SK-N-SH treated with all-trans-retinoic acid at 6 μM for 48 hours (cell line): ENCODE data around the gene PHF19.

Experiments used
- ARNTL ChIP-seq: fragments of 450-650 bp; formaldehyde crosslinking; IDR thresholded peaks from 2 replicates; pipeline ENCODE4 v1.5.0; 2020; ENCODE audit warnings: low read depth, mild to moderate bottlenecking, moderate library complexity, borderline replicate concordance
- CREB5 ChIP-seq: fragments of 250-450 bp; sonication (Bioruptor Pico); IDR thresholded peaks from 2 replicates; pipeline ENCODE4 v1.5.1; 2020; ENCODE audit warnings: low read depth, mild to moderate bottlenecking, moderate library complexity
- GLIS3 ChIP-seq: fragments of 250-450 bp; sonication (Bioruptor Pico); IDR thresholded peaks from 2 replicates; pipeline ENCODE4 v1.5.0; 2020; ENCODE audit warnings: mild to moderate bottlenecking, moderate library complexity
- ISL1 ChIP-seq: fragments of 250-450 bp; sonication (Bioruptor Pico); IDR thresholded peaks from 2 replicates; pipeline ENCODE4 v2.1.2; 2022; ENCODE audit warnings: mild to moderate bottlenecking, moderate library complexity
- OSR1 ChIP-seq: fragments of 250-450 bp; sonication (Bioruptor Pico); IDR thresholded peaks from 2 replicates; pipeline ENCODE4 v1.8.0; 2022; ENCODE audit warnings: moderate library complexity, mild to moderate bottlenecking, inconsistent platforms
- PATZ1 ChIP-seq: fragments of 250-450 bp; sonication (Bioruptor Pico); IDR thresholded peaks from 2 replicates; pipeline ENCODE4 v1.8.0; 2020; ENCODE audit warnings: mild to moderate bottlenecking, moderate library complexity, borderline replicate concordance
- POU6F1 ChIP-seq: fragments of 250-450 bp; sonication (Bioruptor Pico); IDR thresholded peaks from 2 replicates; pipeline ENCODE4 v1.8.0; 2021; ENCODE audit warnings: low read depth, mild to moderate bottlenecking, moderate library complexity, borderline replicate concordance
- RARB ChIP-seq: fragments of 250-450 bp; sonication (Bioruptor Pico); IDR thresholded peaks from 2 replicates; pipeline ENCODE4 v1.8.0; 2021; ENCODE audit warnings: mild to moderate bottlenecking, moderate library complexity
- TCF4 ChIP-seq: fragments of 250-450 bp; sonication (Bioruptor Pico); IDR thresholded peaks from 2 replicates; pipeline ENCODE4 v1.8.0; 2021; ENCODE audit warnings: mild to moderate bottlenecking, moderate library complexity, borderline replicate concordance
- TOX ChIP-seq: fragments of 250-450 bp; sonication (Bioruptor Pico); IDR thresholded peaks from 2 replicates; pipeline ENCODE4 v1.8.0; 2021; ENCODE audit warnings: mild to moderate bottlenecking, moderate library complexity, borderline replicate concordance
- ZFP3 ChIP-seq: fragments of 250-450 bp; sonication (Bioruptor Pico); IDR thresholded peaks from 2 replicates; pipeline ENCODE4 v1.5.0; 2020; ENCODE audit warnings: mild to moderate bottlenecking, moderate library complexity
- ZFP30 ChIP-seq: fragments of 450-650 bp; formaldehyde crosslinking; IDR thresholded peaks from 2 replicates; pipeline ENCODE4 v1.5.0; 2022; ENCODE audit warnings: mild to moderate bottlenecking, moderate library complexity
- TF ChIP-seq, protein P1 (sequence below): fragments of 250-450 bp; sonication (Bioruptor Pico); IDR thresholded peaks from 2 replicates; pipeline ENCODE4 v1.5.1; 2021; ENCODE audit warnings: mild to moderate bottlenecking, moderate library complexity

DNA sequence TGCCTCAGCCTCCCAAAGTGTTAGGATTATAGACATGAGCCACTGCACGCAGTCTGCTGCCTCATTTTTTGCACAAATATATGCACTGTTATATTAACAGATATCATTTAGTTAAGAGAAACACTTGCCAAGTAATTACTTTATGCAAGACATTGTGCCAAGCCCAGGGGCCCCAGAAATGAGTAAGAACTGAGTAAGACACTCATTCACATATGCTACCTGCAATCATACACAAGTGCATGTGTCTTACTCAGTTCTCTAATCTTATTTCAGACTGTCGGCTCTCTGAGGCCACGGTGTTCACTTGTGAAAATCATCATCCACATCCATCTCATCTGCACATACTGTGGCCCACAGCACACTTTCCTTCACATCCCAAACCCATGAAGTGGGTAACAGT lies 33.7 kb upstream of the PHF19 start:
- no peak for TF ChIP-seq RARB (CRISPR knock-in tag)
- TF ChIP-seq OSR1 (CRISPR knock-in tag) = no peak
- TF ChIP-seq ZFP3 (CRISPR knock-in tag) = no peak
- no peak for TF ChIP-seq GLIS3
- TF ChIP-seq ZFP30 (CRISPR knock-in tag) = no peak
- TF ChIP-seq TCF4 (CRISPR knock-in tag) = no peak
- no peak for TF ChIP-seq CREB5 (CRISPR knock-in tag)
- TF ChIP-seq POU6F1 (CRISPR knock-in tag) = no peak
- TF ChIP-seq ARNTL = no peak
- TF ChIP-seq ISL1 (CRISPR knock-in tag) = no peak
- TF ChIP-seq, protein P1, sequence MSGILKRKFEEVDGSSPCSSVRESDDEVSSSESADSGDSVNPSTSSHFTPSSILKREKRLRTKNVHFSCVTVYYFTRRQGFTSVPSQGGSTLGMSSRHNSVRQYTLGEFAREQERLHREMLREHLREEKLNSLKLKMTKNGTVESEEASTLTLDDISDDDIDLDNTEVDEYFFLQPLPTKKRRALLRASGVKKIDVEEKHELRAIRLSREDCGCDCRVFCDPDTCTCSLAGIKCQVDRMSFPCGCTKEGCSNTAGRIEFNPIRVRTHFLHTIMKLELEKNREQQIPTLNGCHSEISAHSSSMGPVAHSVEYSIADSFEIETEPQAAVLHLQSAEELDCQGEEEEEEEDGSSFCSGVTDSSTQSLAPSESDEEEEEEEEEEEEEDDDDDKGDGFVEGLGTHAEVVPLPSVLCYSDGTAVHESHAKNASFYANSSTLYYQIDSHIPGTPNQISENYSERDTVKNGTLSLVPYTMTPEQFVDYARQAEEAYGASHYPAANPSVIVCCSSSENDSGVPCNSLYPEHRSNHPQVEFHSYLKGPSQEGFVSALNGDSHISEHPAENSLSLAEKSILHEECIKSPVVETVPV (CRISPR knock-in tag) = no peak
- TF ChIP-seq PATZ1 = no peak
- TF ChIP-seq TOX (CRISPR knock-in tag) = no peak
